PC-9 (cell line): ENCODE measurements around the gene DNAJC28. TPM values are rescaled to one million over a fixed set of nuclear protein-coding genes. Genes with fewer than 3 reads are reported as not detected.
"Not testable (repeated sequence)": the region's sequence is repeated elsewhere in the genome, so short reads cannot be mapped to it uniquely, and the experiment has no call there.

Experiments
- BruUV-seq: library from RNA; stranded (reverse); fragments of 400-500 nt; replicated peaks from 2 replicates; lab custom pipeline; 2021; lab: Mats Ljungman, UMichigan
- CTCF ChIA-PET: fragments of 300-600 bp; sonication (Branson Sonifier 250); formaldehyde crosslinking; loops from one replicate; lab custom pipeline; 2022; ENCODE audit warnings: antibody characterized with exemption; lab: Charles Lee
- POLR2A ChIA-PET: fragments of 300-600 bp; sonication (Branson Sonifier 250); formaldehyde crosslinking; loops from one replicate; lab custom pipeline; 2022; ENCODE audit warnings: antibody characterized with exemption; ENCODE audit not compliant: unreplicated experiment; lab: Charles Lee
- DNase-seq, 2 experiments: peaks; one replicate each; pipeline versions ENCODE4 v3.0.0 to v3.0.0-alpha.2; 2015 to 2022; ENCODE audit warnings: mixed read lengths in 1 of 2
- H2AFZ ChIP-seq: fragments of 200-600 bp; sonication (generic); 2 replicates; pipeline ENCODE4 v1.8.1; 2017; ENCODE audit warnings: antibody characterized with exemption
- H3F3A ChIP-seq: fragments of 200-600 bp; sonication (generic); 2 replicates; pipeline ENCODE4 v1.8.1; 2017; ENCODE audit warnings: antibody characterized with exemption, mild to moderate bottlenecking, low read depth; ENCODE audit not compliant: insufficient read depth
- H3K27ac ChIP-seq: fragments of 200-600 bp; sonication (generic); 2 replicates; pipeline ENCODE4 v1.6.1; 2016; ENCODE audit warnings: mixed run types
- H3K27me3 ChIP-seq: fragments of 200-600 bp; sonication (generic); 2 replicates; pipeline ENCODE4 v1.6.1; 2016; ENCODE audit warnings: low read depth, mixed run types; ENCODE audit not compliant: insufficient read depth
- H3K36me3 ChIP-seq: fragments of 200-600 bp; sonication (generic); 2 replicates; pipeline ENCODE4 v1.6.1; 2016; ENCODE audit warnings: low read depth, mixed run types
- H3K4me1 ChIP-seq: fragments of 200-600 bp; sonication (generic); replicated peaks from 2 replicates; pipeline ENCODE4 v1.6.1; 2016; ENCODE audit warnings: mixed run types; ENCODE audit not compliant: insufficient read depth
- H3K4me2 ChIP-seq: fragments of 200-600 bp; sonication (generic); 2 replicates; pipeline ENCODE4 v1.6.1; 2017; ENCODE audit warnings: mixed run types
- H3K4me3 ChIP-seq: fragments of 200-600 bp; sonication (generic); 2 replicates; pipeline ENCODE4 v1.6.1; 2016; ENCODE audit warnings: mixed run types
- H3K79me2 ChIP-seq: fragments of 200-600 bp; sonication (generic); 2 replicates; pipeline ENCODE4 v1.6.1; 2017; ENCODE audit warnings: low read depth, mixed run types
- H3K9me2 ChIP-seq: fragments of 200-600 bp; sonication (generic); 2 replicates; pipeline ENCODE4 v1.8.1; 2017; ENCODE audit warnings: mild to moderate bottlenecking; ENCODE audit not compliant: insufficient read depth
- H3K9me3 ChIP-seq: fragments of 200-600 bp; sonication (generic); 2 replicates; pipeline ENCODE4 v1.8.1; 2016; ENCODE audit warnings: low read depth; ENCODE audit not compliant: insufficient read depth
- H4K20me1 ChIP-seq: fragments of 200-600 bp; sonication (generic); 2 replicates; pipeline ENCODE4 v1.8.1; 2017; ENCODE audit not compliant: insufficient read depth
- EZH2 ChIP-seq: fragments of 200-600 bp; sonication (generic); IDR thresholded peaks from 2 replicates; pipeline ENCODE4 v1.8.0; 2017; ENCODE audit warnings: antibody characterized with exemption, low read depth
- intact Hi-C: fragments of 100-400 bp; cut with micrococcal nuclease; formaldehyde crosslinking; loops from one replicate; pipeline ENCODE4 v1.10.0; 2022; ENCODE audit not compliant: unreplicated experiment
- total RNA-seq: library from RNA; stranded (reverse); gene quantifications from 2 replicates; pipeline ENCODE4 v1.2.3, GENCODE V29; 2021
- TF ChIP-seq, protein P1 (sequence below): fragments of 200-600 bp; sonication (generic); conservative IDR thresholded peaks from 2 replicates; pipeline ENCODE4 v1.6.1; 2017; ENCODE audit warnings: mixed run types, antibody characterized with exemption, mild to moderate bottlenecking, moderate library complexity

Gene DNAJC28
- total RNA-seq, 1 experiment from 2014 or later, result 1.1 TPM

DNA sequence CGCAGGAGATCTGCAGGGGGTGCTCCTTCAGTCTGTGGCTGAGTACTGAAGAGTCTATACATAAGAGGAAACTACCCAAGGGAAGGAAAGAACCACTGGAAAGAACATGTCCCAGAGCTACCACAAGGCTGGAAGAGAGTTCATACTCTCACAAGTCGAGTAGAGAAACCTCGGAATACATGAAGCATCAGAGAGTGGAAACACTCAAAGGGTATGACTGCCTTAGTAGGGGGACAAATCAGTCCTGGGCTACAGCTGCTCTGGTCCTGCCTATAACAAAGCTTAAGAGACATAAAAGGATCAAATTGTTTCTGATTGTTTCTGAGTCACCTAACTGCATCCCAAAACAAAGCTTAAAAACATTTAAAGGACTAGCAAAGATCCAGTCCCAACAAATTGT is 39.2 kb downstream of the DNAJC28 start:
- H3K9me3 ChIP-seq, result no peaks in the 10 kb centered on the region
- intact Hi-C loops, result no loop called here
- CTCF ChIA-PET, result no interaction called here
- no peaks in the 10 kb centered on the region for H3K4me1 ChIP-seq
- H3K27me3 ChIP-seq, result no peaks in the 10 kb centered on the region
- H3K4me2 ChIP-seq, result no peak overlapping the region
- H4K20me1 ChIP-seq, result no peaks in the 10 kb centered on the region
- no peak overlapping the region for H3K27ac ChIP-seq
- POLR2A ChIA-PET, result no interaction called here
- TF ChIP-seq, protein P1, sequence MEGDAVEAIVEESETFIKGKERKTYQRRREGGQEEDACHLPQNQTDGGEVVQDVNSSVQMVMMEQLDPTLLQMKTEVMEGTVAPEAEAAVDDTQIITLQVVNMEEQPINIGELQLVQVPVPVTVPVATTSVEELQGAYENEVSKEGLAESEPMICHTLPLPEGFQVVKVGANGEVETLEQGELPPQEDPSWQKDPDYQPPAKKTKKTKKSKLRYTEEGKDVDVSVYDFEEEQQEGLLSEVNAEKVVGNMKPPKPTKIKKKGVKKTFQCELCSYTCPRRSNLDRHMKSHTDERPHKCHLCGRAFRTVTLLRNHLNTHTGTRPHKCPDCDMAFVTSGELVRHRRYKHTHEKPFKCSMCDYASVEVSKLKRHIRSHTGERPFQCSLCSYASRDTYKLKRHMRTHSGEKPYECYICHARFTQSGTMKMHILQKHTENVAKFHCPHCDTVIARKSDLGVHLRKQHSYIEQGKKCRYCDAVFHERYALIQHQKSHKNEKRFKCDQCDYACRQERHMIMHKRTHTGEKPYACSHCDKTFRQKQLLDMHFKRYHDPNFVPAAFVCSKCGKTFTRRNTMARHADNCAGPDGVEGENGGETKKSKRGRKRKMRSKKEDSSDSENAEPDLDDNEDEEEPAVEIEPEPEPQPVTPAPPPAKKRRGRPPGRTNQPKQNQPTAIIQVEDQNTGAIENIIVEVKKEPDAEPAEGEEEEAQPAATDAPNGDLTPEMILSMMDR, result no peak
- no peak for TF ChIP-seq EZH2
- H3K4me3 ChIP-seq, result no peak overlapping the region
- no peak overlapping the region for H2AFZ ChIP-seq
- no peak for DNase-seq
- no peaks in the 10 kb centered on the region for H3K9me2 ChIP-seq
- BruUV-seq, result no TSS peak
- no peaks in the 10 kb centered on the region for H3K79me2 ChIP-seq
- no peaks in the 10 kb centered on the region for H3K36me3 ChIP-seq
- no peaks in the 10 kb centered on the region for H3F3A ChIP-seq

DNA sequence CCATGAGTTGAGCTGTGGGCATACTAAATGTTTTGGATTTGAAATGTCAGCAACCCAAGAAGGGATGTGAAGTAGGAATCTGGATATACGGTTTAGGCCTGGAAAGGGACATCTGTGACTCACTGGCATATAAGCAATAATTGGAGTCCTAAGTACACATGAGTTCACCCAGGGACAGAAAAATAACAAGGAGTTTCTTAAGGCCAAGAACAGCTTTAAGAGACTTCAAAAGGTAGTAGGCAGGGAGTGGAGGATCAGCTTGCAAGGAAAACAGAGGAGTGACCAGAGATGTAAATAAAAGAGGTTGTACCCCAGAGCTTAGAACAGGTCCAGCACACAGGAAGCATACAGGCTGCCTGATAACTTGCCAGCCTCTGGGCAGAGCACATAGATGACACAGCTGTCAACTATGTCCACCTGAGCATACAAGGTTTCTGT is 39.9 kb downstream of the DNAJC28 start:
- H3K4me2 ChIP-seq, result no peak overlapping the region
- no peak overlapping the region for H3K4me3 ChIP-seq
- TF ChIP-seq, protein P1, result no peak
- no peak for TF ChIP-seq EZH2
- no peak for DNase-seq
- H3K9me3 ChIP-seq, result no peaks in the 10 kb centered on the region
- H3K4me1 ChIP-seq, result no peaks in the 10 kb centered on the region
- no peaks in the 10 kb centered on the region for H3K27me3 ChIP-seq
- BruUV-seq, result no TSS peak
- no peak overlapping the region for H3K27ac ChIP-seq
- no peaks in the 10 kb centered on the region for H3F3A ChIP-seq
- no peaks in the 10 kb centered on the region for H3K36me3 ChIP-seq
- intact Hi-C loops, result no loop called here
- no peak overlapping the region for H2AFZ ChIP-seq
- H4K20me1 ChIP-seq, result no peaks in the 10 kb centered on the region
- H3K9me2 ChIP-seq, result no peaks in the 10 kb centered on the region
- no peaks in the 10 kb centered on the region for H3K79me2 ChIP-seq
- POLR2A ChIA-PET, result no interaction called here
- CTCF ChIA-PET, result no interaction called here

DNA sequence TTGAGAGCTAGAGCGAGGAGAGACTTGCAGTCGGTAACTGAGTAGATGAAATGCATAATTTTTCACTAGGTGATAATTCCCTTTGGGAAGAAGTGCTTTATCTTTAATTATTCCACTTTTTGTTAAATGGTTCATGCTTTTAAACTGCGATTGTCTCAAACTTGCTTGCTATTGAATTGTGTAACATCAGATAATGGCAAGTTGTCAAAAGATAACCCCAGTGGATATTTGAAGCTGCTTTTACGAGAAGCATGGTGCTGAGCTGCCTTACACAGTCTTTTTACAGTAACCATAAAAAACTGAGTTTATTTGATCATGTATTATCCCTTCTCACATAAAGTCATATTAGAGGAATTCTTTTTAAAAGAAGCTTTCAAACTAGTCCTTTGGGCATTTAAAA is 41.9 kb downstream of the DNAJC28 start:
- Histone ChIP-seq H4K20me1 (no peaks in the 10 kb centered on the region), H3K4me2 (no peak overlapping the region), H2AFZ (no peak overlapping the region), H3K36me3 (no peaks in the 10 kb centered on the region), H3K79me2 (no peaks in the 10 kb centered on the region), H3F3A (no peaks in the 10 kb centered on the region), H3K4me3 (no peak overlapping the region), H3K27ac (no peak overlapping the region), H3K9me3 (no peaks in the 10 kb centered on the region), H3K27me3 (no peaks in the 10 kb centered on the region), H3K4me1 (no peaks in the 10 kb centered on the region), H3K9me2 (no peaks in the 10 kb centered on the region)
- ChIA-PET POLR2A (no interaction called here), CTCF (interaction anchor here (0.7 kb wide), 1 partner anchor 89 kb away, joined by 3 read pairs; no protein-coding TSS in a partner anchor)
- TF ChIP-seq, protein P1, result no peak
- no peak for TF ChIP-seq EZH2
- DNase-seq, result no peak
- intact Hi-C loops, result loop anchor here (5.0 to 10.0 kb wide), 2 partner anchors 505 to 617 kb away; no protein-coding TSS in a partner anchor
- no TSS peak for BruUV-seq

- DNase-seq, H4K20me1 ChIP-seq, H3K36me3 ChIP-seq, H3K27ac ChIP-seq, BruUV-seq, H3K9me3 ChIP-seq, H3K27me3 ChIP-seq, H2AFZ ChIP-seq, H3K4me2 ChIP-seq, H3K79me2 ChIP-seq, H3F3A ChIP-seq, POLR2A ChIA-PET, H3K4me3 ChIP-seq, H3K4me1 ChIP-seq, H3K9me2 ChIP-seq: not testable (repeated sequence)
- CTCF ChIA-PET, result interaction anchor here (1.0 kb wide), 1 partner anchor 247 kb away, joined by 3 read pairs; no protein-coding TSS in a partner anchor
- intact Hi-C loops, result loop anchor here (5.0 to 10.0 kb wide), 2 partner anchors 502 to 614 kb away; no protein-coding TSS in a partner anchor
Measured at GRCh38 chr21:33446620-33447019, 44.9 kb downstream of the DNAJC28 start.
